Islet of Langerhans (tissue), 1 donor: Measurements from ENCODE around the gene HLA-G.

Experiments
- FAIRE-seq: peaks from one replicate; lab custom pipeline; 2011; peaks lifted over from hg19 to GRCh38; lab: Jason Lieb, UNC

Gene HLA-G

DNA sequence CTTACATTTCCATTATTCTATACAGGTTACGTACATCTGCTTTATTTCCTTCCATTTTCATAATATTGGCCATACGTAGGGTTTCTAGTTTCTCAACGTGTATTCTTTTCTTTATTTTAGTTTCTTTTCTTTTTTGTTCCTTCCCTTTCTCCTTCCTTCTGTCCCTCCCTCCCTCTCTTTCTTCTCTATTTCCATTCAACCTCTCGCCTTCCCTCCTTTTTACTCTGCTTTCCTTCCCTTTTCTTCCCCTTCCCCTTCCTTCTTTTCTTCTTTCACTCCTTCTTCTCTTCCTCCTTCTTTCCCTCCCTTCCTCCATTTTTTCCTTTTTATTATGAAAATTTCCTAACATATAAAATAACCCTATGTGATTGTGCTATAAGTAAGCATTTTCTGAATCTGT lies 8.7 kb upstream of the HLA-G start:
- no peak for FAIRE-seq

DNA sequence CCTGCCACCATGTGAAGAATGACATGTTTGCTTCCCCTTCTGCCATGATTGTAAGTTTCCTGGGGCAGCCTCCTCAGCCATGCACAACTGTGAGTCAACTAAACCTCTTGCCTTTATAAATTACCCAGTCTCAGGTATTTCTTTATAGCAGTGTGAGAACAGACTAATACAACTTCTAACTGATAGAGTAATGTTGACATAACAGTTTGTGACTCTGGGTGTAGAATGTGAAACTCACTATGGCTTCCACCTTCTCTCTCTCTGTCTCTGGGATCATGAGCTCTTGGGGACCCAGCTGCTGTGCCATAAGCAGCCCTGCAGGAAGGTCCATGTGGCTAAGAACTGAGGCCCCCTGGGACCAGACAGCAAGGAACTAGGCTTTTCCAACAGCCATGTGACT lies 3.5 kb upstream of the HLA-G start:
- FAIRE-seq, result no peak

DNA sequence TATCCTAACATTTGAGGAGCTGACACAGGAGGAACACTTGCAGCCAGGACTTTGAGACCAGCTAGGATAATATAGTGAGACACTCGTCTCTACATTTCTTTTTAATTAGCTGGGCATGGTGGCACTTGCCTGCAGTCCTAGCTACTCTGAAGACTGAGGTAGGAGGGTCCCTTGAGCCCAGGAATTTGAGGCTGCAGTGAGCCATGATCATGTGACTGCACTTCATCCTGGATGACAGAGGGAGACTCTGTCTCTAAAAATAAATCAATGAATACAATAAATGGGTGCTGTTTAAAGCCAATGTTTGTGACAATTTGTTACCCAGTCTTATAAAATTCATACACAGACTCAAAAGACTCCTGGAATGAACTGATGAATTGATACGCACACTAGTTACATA lies 1.8 kb upstream of the HLA-G start:
- FAIRE-seq, result no peak

DNA sequence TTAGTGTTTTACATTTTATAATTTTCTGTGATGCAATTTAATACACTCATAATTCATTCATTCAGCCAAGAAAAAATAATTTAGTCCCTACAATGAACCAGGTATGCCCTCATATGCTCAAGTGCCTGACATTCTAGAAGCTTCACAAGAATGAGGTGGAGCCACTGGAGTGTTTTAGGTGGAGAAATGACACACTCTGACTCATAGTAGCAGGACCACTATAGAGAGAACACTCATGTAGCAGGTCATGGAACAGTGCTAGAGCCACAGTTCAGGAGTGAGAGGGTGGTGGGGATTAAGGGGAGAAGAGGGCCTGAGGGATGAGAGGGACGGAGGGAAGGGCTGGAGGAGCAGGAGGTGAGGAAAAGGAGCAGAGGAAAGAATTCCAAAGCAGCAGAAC lies 1.4 kb upstream of the HLA-G start:
- no peak for FAIRE-seq

DNA sequence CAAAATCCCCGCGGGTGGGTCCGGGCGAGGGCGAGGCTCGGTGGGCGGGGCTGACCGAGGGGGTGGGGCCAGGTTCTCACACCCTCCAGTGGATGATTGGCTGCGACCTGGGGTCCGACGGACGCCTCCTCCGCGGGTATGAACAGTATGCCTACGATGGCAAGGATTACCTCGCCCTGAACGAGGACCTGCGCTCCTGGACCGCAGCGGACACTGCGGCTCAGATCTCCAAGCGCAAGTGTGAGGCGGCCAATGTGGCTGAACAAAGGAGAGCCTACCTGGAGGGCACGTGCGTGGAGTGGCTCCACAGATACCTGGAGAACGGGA lies 809 bp downstream of the HLA-G start:
- no peak for FAIRE-seq

DNA sequence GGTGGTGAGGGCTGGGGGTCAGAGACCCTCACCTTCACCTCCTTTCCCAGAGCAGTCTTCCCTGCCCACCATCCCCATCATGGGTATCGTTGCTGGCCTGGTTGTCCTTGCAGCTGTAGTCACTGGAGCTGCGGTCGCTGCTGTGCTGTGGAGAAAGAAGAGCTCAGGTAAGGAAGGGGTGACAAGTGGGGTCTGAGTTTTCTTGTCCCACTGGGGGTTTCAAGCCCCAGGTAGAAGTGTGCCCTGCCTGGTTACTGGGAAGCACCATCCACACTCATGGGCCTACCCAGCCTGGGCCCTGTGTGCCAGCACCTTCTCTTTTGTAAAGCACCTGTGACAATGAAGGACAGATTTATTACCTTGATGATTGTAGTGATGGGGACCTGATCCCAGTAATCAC lies 2.1 kb downstream of the HLA-G start:
- FAIRE-seq, result no peak

DNA sequence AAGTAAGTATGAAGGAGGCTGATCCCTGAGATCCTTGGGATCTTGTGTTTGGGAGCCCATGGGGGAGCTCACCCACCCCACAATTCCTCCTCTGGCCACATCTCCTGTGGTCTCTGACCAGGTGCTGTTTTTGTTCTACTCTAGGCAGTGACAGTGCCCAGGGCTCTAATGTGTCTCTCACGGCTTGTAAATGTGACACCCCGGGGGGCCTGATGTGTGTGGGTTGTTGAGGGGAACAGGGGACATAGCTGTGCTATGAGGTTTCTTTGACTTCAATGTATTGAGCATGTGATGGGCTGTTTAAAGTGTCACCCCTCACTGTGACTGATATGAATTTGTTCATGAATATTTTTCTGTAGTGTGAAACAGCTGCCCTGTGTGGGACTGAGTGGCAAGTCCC lies 2.8 kb downstream of the HLA-G start:
- FAIRE-seq, result no peak

DNA sequence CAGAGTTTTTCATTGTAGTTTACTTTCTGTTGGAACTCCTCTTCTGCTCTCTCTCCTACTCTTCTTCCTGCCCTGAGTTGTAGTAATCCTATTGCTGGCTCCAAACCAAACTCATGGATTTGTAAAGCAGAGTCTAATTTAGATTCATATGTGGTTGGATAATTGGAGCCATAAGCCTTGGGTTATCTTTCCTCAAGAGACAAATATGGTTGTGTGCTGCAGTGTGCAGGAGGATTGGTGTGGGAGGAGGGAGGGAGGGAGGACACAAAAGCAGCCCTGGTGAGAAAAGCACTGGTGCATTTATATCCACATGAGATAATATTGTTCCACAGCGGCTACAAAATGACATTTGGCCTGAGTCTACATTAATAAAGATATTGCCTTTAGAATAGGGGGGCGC lies 4.2 kb downstream of the HLA-G start:
- no peak for FAIRE-seq

DNA sequence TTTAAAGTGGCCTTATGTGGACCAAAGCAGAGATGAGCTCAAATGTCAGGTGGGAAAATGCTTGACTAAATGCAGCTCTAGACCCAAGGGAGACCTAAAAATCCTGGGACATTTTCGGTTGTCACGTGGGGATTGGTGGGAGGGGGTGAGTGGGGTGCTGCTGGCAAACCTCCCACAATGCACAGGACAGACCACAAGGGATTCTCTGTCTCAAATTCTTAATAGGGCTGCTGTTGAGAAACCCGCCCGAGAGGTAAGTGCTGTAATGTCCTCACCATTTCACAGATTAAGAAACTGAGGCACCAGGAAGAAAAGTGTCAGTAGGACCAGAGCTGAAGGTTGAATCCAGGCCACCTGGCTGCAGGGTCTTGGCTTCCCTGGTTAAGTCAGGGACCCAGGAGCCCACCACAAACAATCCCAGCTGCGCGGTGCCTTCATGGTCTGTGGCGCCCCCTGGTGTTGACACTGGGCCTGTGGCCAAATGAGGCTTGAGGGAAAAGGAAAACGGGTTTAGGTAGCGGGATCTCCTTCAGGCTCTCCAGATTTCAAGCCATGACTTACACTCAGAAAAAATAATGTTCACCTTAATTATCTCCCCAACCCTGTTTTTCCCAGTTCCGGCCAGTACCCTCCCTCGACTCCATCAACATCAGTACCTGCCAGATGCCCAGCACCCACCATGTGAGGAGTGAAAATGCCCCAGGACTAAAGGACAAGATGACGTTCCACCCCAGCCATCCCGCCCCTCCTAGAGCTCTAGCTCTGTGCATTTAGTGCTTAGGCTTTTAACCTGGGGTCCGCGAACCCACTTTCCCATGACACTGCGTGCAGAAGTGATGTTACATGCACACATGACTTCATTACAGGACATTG lies 7.2 kb downstream of the HLA-G start:
- FAIRE-seq, result peak; percentile 17

DNA sequence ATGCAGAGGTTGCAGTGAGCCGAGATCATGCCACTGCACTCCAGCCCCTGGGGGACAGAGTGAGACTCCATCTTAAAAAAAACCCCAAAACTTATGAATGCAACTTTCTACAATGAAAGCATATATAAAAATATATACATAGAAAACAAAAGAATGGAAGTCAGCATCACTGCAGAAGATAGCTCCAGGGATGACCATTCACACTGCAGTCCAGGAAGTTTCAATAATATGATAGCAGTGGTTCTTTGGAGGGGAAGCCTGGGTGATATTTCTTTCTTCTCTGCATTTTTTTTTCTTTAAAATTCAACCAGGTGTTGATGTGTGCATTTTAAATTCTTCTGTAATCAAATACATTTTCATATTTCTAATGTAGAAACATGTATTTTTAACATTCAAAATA lies 12.3 kb downstream of the HLA-G start:
- FAIRE-seq, result no peak

DNA sequence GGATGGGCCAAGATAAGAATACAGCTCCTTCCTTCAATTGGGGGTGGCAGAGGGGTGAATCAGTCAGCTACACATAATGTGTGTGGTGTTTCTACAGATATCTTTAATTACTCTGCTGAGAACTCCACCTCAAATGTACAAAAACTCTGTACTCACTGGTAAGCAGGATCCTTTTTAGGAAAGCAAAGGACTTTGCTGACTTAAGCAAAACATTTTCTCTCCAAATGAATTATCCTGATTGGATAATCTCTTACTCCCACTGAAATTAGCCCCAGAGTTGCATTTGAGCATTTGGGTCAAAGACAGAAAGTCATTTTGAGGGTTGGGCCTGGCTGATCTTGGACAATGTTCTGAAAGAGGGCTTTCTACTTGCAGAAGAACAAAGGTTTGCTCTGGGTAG lies 13.4 kb downstream of the HLA-G start:
- FAIRE-seq, result no peak

DNA sequence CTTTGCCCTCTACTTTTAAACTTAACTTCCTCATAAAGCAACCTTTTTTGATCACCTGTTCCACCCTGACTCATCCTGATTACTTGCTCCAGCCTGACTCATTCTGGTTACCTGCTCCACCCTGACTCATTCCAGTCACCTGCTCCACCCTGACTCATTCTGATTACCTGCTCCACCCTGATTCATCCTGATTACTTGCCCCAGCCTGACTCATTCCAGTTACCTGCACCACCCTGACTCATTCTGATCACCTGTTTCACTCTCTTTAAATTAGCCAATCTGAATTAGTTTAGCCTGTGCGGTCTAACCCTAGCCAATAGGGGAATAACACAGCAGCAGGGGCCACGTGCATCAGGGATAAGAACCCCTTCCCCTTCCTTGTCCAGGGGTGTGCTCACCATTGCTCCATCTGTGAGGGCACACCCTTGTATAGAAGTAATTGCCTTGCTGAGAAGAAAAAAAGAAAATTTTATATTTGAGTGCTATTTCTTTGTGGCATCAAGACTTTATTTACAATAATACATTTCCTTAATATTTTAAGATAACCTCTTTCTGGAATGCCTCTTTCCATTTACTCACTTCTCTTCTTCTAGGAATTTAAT lies 17.9 kb downstream of the HLA-G start:
- no peak for FAIRE-seq

DNA sequence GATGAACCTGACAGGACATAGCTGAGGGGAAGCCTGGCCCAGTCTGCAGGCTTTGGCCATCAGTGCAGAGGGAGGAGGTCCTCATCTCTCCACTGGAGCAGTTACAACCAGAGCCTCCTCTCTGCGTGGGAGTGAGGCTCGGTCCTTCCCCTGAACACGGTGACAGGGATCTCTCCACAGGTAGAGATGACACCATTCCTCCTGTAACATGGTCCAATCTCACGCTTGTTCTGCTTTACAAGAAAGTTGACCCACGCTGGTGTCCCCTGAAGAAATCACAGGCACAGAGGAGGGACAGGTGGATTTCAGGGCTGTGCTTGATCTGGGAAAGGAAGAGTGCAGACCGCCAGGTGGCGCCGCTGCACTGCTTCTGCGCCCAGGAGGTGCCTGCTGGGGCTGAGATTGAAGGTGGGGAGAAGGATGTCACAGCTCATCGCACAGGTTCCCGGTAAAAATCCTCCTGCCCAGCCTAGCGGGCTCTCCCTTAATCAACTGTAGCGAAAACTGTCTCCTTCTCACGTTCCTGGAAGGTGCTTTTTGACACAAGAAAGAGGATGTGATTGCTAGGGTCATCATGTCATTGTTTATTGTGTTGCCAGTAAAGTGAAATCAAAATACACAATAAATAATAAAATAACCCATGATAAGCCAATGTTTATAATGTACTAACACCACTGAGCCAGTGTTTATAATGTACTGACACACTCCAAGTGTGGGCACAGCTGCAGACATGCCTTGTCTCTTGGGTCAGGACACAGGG lies 20.4 kb downstream of the HLA-G start:
- no peak for FAIRE-seq

DNA sequence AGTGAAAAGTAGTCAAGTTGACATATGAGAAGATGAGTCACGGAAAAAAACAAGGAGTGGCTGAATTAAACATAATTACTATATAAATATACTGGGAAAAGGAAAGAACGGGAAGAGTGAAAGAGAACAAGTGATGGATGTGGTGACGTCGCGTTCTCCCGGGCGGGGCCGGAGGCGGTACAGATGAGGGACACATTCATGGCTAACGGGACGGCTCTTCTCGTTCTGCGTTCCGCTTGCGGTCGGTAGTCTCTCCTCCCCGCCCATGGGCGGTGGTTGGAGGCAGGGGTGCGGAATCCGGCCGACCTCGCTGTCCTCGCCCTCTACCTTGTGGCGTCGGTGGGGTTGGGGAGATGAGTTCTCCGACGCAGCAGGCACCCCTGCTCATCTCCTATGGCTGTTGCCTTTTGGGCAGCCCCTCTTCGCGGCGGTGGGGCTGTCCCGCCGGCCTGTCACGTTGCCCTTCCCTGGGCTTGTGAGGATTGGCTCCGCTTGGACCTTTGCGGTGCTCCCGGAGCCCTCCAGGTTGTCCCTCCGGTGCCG lies 22.5 kb downstream of the HLA-G start:
- FAIRE-seq, result no peak

DNA sequence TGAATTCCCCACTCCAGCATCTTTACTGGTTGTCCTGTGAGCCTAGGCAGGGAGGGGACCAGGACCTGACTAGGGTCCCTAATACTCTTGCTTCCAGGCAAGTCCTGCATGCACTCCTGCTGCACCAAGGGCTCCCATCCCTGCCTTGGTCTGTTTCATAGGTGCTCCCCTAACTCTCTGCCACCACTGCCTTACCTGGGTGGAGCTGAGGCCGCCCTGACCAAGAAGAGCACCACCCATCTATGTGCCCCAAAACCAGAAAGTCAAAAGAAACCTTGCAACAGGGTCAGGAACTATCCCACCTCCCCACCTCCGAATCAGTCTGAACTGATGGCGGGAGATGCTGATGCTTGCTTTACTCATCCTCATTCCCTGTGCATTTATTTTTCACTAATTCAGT lies 23.6 kb downstream of the HLA-G start:
- FAIRE-seq, result no peak

DNA sequence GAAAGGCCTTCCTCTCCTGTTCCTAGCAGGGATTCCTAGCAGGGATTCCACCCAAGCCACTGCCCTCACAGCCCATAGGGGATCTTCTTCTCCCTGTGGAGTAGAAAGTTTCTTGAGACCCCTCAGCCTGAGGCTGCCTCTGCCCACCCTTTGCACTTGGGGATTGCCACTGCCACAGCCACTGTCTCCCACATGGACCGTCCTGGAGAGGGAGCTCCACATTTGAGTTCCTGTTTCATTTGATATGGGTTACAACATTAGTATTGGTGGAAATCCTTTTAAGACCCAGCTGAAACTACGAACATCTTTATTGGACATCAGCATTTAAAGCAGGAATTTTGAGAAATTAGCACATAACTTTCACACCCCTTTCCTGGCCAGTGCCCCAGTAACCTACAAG lies 25.6 kb downstream of the HLA-G start:
- FAIRE-seq, result no peak

DNA sequence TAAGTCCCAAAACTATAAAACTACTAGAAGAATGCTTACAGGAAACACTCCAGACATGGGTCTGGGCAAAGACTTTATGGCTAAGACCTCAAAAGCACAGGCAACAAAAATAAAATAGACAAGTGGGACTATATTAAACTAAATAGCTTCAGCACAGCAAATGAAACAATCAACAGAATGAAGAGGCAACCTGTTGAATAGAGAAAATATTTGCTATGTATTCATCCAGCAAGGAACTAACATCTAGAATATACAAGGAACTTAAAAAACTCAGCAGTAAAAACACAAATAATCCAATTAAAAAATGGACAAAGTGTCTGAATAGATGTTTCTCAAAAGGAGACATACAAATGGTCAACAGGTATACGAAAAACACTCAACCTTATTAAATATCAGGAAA lies 30.4 kb downstream of the HLA-G start:
- no peak for FAIRE-seq

DNA sequence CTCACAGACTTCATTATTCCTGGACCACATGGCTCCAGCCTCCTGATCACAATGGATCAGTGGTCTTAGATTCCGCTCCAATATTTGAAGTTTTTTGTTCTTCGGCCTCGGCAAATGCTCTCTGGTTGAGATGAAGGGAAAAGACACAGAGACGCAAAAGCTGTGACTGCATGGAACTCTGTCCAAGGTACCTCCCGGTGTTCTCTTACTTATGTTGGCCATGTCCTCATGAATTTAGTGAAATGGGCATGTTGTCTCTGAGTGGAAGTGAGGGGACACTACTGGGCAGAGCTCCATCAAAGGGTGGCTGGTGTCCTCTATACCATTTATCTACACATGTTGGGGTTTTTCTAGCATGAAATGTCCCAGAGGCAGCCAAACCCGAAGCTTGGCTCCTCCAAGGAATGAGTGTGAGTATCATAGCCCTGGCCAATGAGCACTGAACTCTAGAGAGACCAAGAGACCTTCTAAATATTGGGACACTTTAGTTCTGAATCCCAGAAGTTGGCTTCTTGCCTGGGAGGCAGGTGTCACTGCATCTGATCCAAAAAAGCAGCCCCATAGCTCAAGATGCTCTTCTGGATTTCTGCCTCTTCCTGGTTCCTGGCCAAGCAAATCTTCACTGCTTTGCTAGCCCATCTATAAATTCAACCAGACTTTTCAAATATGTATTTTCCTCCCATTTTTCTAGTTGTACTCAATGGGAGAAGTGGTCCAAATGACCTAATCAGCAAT lies 34.1 kb downstream of the HLA-G start:
- no peak for FAIRE-seq

DNA sequence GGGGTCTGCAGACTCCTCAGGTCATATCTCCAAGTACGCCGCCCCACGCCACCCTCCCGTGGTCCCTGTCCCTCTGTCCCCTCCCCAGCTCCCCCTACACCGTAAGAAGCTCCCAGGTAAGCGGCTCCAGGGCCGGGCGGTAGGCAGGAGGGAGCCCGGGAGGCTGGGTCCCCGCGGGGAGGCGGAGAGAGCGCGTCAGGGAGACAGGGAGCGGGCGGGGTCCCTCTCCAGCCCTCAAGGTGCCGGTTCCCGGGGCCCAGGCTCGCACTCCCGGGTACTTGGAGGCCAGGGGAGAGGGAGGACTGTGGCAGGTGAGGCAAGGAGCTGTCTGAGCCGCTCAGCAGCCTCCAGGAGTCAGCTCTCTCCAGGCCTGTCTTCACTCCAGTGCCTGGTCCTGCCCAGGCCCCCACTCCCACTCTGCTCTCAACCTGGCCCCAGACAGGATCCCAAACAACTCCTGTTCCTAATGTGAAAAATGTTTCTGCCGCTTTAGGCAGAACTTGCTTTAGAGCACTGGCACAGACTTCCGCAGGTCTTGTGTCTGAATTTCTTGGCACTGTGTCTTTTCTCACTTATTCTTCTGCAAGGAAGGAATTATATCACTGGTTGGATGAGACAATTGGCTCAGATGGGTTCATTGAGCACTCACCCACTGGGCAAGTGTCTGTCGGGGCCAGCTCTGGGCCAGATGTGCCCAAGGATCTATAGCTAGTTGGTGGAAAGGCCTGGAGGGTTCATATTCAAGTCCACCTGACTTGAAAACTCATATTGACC lies 36.6 kb downstream of the HLA-G start:
- no peak for FAIRE-seq

DNA sequence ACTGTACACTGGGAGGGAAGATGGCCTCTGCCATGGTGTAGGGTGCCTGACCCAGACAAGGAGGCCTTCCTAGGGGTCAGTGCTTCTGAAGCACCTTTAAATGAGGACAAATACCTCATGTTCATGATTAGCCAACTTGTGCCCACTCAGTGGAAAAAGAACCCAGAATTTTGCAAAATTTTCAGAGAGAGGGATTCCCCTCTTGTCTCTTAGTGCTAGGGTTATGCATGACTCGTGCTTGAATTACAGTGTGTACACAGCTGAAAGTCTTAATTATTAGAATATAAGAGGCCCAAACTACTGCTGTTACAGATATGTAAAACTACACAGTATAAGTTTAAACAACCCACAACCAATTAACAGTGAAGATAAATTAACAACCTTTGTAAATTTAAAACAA lies 38.0 kb downstream of the HLA-G start:
- peak; percentile 33 for FAIRE-seq

DNA sequence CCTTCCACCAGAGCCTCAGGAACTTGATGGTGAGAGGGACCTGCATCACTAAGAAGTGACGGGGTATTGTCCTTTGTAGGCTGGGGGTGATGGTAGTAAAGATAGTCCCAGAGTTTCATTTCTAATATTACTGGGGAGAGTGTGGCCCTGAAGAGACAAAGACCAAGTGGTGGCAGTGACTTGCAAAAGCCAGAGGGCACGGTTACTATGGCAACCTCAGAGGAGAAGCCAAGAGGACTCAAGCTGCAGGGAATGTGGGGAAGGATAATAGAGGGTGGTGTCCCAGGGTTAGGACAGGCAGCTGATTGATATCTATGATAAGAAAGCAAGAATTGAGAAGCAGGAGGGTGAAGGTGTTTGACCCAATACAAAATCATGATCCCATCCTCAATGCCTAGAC lies 42.5 kb downstream of the HLA-G start:
- FAIRE-seq, result no peak

DNA sequence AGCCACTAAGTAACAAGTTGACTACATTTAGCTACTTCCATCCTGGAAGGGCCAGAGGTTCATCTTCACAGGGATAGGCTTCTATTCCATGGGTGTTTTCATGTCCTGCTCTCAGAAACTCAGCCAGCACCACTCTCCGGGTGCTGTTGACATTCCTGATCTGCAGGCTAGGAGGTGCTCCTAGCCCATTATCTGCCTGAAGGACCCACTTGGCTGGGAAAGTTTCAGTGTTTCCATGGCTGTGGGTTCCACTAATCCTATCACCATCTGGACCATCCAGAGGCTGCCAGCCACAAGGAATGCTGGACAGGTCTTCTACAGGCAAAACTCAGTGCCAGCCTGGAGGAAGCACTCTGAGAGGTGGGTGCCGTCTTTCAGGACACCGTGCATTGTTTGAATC lies 45.2 kb downstream of the HLA-G start:
- no peak for FAIRE-seq
